ENCODE data around the gene LBR.
A peak's percentile ranks its signal among the peaks of the same experiment; 100 is the strongest.

LBR gene

DNA sequence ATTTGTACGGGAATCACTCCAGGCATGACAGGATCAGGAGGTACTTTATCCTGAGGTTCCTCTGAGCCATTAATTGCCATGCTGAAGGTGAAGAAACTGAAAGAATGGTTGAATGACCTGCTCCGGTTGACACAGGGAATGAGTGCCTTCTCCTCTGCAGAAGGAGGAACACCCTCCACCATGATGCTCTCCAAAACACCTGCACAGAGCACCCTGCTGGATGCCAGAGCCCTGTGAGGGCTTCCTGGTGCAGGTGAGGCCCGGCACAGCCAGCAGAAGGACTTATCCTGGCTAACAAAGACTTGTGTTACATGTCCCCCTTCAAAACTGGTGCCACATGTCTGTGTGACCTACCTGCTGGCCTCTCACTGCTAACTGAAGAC lies 14.3 kb upstream of the LBR start:
- no peak for DNase-seq

DNA sequence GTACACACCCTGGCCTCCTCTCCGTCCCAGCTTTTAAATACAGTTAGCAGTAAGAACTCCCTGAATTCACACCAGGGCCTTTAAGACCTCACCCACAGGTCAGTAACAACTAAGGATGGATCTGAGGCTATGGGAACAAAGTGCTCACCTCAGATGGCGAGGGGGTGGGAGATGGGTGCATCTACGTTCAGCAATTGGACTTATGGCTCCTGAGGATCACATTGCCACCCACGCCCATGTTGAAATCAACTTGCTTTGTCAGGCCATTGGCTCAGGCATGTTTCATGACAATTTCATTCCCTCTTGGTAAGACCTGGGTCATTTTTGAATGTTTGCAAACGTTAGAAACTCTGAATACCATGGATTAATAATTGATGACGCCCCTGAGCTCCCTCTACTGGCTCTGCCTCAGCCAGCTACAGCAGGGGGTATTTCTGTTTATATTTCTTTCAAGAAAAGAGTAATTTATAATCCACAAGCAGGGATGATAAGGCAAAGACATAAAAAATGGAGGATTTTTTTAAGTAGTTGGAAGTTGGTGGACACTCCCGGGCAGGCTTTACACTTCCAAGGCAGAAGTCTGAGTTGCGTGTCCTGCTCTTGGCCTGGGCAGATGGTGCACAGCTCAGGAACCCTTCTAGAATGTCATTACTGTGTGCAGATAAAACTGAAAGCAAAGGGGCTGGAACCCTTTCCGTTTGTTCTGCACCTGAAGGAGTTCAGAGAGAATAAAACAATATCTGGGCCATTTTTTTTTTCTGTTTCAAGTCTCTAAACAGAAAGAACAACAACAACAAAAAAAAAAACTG lies 13.7 kb upstream of the LBR start:
- no peak for DNase-seq

DNA sequence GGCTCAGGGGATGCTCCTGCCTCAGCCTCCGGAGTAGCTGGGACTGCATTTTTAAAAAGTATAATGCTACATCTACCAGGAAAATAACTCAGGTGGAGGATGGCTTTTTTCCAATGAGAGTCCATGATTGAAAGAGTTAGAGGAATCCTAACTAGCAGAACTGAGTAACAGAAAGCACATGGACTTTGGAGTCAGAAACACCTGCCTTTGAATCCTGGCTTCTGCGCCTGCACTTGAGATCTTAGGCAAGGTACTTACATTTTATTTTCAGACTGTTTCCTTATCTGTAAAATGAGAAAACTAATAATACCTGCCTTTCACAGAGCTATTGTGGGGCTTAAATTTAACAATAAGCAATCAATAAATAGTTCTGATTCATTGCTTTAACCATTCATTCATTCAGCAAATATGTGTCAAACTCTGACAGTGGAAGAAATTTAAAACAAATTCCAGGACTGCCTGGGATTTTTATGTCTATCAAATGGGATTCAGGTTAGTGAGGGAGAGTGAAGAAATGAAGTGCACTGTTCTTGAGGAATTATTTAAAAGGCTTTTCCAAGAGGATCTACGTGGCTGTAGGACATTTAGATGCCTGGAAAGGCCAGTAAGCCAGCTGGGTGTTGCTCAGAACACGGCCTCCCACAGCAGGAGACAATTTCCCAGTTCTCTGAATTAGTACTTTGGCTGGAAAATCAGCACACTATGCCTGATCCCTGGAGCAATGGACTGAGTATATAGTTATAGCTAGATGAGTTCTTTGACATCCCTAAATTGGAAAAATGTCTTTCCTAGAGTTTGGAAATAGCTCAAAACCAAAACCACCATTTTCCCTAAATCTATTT lies 12.8 kb upstream of the LBR start:
- DNase-seq = no peak

DNA sequence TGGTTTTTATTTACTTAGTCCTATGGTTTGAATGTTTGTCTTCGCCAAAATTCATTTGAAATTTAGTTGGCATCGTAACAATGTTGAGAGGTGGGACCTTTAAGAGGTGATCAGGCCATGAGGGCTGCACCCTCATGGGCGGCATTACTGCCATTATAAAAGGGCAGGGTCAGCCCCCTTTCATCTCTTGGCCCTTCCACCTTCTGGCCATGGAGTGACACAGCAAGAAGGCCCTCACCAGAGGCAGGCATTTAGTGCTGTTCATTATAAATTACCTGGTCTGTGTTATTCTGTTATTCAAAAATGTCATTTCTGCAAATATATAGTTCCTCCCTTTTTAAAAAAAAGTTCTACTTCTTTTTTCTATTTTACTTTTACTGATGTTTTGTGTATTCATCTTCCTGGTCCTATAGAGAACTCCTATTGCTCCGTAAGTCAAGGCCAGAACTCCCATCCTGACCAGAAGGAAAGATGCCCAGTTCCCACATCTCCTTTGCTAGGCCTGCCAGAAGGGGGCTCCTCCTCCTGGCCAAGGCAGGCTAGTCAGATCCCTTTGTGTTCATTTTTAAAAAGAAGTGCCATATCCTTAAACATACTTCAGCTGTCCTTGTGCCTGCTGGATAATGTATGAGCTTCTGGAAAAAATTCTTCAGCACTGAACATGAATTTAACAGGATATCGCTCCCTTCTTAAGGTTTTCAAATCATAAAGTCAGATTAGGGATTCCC lies 10.0 kb upstream of the LBR start:
- DNase-seq = no peak

GRCh38 chr1:225435957-225436392 lies 8.1 kb upstream of the LBR start:
- no peak for DNase-seq

DNA sequence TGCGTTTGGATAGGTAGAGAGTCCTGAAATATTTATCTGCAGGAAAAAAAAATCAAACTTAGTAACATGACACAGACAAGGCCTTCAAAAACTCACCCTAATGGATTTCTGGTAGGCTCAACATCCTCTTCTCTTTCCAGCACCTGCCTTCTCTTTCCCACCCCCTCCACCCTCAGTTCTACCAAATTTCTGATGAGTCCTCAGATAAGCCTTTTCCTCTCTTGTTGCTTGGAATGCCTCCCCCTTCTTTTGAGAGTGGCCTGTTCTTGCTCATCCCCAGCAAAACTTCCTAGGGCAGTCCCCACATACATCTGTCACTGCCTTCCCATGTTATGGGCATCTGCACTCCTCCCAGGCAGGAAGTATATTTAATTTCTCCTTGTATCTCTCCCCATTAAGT lies 7.6 kb upstream of the LBR start:
- no peak for DNase-seq

DNA sequence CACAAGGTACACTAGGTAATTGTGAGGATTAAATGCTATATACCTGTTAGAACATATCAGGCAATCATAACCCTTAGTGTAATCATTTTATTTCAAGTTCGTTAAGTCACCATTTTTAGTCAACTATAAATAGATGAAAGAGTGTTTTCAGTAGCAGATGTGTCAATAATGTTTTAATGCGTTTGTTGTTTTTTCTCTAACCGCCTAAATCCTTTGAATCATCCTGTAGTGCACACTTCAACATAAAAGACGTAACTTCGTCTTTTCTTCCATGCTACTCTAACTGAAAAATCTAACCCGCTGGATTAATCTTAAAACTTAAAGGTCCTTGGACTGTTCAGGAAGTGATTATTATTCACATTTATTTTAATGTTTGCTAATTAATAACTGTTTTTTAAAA lies 7.2 kb upstream of the LBR start:
- no peak for DNase-seq

DNA sequence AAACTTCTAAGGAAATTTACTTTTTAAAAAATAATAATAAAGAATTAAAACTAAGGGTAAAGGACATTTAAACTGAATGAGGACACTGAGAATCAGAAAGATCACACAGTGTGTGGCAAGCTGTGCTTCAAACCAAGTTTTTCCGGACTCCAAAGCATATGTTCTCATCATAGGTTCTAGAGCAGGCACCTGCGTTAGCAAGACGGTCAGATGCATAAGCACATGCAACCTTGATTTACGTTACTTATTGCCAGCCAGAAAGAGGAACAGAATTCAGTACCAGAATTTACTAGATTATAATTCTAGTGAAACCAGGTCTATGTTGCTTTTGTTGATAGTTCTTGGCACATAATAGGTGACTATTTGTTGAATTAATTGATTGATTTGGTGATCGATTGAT lies 6.2 kb upstream of the LBR start:
- no peak for DNase-seq

- no peak for DNase-seq
Observed at GRCh38 chr1:225431081-225431863, 3.4 kb upstream of the LBR start.

DNA sequence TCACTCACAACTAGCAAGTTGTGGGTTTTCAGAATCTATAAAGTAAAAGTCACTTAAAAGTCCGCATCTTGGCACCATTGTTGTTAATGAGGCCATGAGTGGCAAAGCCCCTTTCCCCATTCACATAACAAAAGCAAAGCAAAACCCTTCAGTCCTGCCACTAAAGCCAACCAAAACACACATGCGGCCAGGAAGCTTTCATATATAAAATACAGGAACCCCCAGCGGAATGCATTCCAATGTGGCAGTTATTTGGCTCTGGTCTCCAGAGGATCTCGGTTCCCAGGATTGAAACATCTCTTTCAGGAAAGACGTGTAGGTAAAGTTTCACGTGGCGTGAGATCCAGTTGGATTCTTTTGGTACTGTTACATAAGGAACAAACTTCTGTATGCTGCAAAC lies 2.5 kb upstream of the LBR start:
- DNase-seq = no peak

DNA sequence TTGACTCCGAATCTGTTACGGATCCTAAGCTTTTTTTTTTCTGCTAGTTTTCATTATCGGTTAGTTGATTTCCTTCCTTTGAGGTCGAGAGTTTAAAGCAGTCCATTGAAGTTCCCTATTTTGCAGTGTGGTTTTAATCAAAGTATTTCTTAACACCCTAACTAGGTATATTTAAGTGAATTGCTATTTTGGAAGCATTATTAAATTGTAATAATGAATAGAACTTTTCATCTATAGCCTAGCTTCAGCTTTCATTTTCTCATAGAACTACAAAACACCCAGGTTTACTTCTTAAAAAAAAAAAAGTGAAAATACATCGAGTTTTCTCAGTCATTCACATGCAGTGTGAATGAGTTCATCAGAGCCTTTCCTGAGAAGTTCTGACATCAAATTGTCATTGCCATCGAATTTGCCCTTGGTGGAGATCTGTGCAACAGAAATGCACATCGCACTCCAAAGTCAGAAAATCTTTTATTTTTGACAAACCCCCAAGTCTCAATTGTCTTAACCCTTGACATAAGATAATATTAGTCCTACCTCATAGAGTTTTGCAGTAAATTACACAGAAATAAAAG lies 1.1 kb upstream of the LBR start:
- DNase-seq = no peak

- peak; percentile 80 to 84 for DNase-seq
Observed at GRCh38 chr1:225428068-225428880, 436 bp upstream of the LBR start.

- peak in 1 of 2 donors; percentile 23 for DNase-seq
Observed at GRCh38 chr1:225426395-225427234, 1.2 kb downstream of the LBR start.

DNA sequence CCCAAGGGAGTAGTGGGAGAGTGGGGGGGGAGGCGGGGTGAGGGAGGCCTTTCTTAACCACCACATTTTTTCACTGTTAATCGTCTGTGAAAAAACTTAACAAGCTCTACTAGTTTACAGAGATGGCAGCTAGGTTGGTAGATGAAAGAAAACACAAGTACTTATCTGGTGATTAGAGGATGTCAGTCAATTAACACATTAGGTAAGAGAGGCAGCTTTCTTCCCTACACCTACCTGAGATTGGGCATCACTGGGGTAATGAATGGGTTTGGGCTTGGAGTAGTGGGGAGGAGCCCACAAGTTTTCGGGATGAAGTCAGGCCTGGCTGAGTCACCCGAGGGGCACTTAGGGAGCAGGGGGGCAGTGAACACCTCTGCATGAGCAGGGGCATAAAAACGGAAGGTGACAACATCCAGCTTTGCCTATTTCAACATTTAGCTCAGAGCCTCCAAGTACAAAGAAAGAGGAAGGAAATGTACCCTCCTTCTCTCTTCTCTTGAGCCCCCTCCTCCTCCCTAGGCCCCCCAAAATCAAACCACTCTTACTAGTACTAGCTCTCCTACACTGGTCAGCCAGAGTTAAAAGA lies 2.5 kb downstream of the LBR start:
- DNase-seq = no peak

DNA sequence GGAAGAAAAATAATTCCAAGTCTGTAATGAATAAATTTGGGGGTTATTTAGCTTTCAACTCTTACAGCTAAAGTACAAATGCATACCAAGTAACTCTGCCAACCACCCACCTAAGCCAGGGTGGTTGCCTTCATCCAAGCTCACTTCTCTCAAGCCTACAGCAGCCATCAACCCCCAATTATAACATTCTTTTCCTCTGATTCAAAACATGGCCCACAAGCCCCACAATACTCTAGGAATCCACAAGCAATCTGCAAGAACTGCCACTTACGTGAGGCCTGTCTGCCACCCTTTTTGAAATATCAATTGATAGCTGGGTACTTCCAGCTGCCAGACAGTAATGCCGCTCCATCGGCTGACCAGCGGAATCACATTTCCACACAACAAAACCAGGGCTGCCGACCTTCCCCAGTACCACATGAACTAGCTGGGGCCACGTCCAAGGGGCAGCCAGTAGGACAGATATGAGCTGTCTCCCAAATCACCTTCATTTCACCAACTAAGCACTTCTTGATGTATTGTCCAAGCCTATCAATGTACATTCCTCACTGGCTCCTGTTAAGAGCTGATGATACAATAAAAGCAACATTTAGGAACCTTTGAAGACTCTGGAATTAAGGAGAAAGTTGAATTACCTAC lies 3.2 kb downstream of the LBR start:
- DNase-seq = no peak

DNA sequence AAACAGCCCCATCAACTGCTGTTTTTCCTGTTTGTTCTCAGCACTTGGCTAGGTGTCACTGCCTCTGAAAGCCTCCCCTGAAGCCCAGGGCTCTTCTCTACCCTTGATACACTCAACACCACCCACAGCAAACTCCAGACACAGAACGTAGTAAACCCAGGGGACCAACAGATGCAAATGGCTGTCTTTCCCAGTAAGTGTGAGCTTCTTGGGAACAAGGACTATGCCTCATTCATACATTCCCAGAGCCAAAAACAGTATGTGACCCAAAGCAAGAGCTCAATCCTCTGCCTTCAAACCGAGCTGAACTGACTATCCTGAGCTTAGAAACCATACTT lies 4.4 kb downstream of the LBR start:
- DNase-seq = no peak

DNA sequence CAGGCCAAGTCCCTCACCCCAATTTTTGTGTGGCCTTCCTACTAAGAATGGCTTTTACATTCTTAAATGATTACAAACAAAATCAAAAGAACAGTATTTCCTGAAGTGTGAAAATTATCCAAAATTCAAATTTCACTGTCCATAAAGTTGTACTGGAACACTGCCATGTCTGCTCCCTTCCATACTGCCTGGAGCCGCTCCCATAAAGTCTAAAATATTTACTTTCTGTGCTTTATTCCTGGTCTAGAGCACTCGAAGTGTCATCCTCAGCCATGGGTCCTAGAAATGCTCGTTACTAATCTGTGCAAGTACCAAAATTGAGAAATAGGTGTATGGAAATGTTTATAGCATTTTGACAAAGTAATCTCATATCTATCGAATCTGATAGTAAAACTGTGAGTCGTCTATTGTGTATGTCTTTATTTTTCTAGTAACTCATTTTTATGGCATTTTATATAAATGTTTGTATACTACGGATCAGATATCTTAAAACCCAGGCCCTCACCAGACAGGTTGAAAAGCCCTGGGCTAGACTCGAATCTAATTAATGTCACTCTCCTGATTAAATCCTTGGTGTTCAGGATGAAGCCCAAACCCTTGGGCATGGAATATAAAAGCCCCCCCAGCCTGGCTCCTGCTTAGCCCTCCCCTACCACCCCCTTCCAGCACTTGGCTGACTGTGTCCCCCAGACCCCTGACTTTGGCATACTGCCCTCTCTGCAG lies 4.9 kb downstream of the LBR start:
- no peak for DNase-seq

GRCh38 chr1:225422031-225422605 lies 5.7 kb downstream of the LBR start:
- no peak for DNase-seq

- no peak for DNase-seq
Observed at GRCh38 chr1:225418598-225418997, 9.2 kb downstream of the LBR start.
